Astrocyte of the cerebellum (primary cell): ENCODE results near the gene TMC4.
"Not testable (repeated sequence)": the region's sequence is repeated elsewhere in the genome, so short reads cannot be mapped to it uniquely, and the experiment has no call there.

Source experiments
- DNase-seq: peaks from one replicate; pipeline ENCODE4 v3.0.0-alpha.2; 2011; ENCODE audit warnings: low read depth
- H3K4me3 ChIP-seq: 2 replicates; pipeline ENCODE4 v1.5.1; 2011; ENCODE audit warnings: mild to moderate bottlenecking, low read depth, low read length, moderate library complexity
- CTCF ChIP-seq: IDR thresholded peaks from 2 replicates; pipeline ENCODE4 v1.5.1; 2012; ENCODE audit warnings: low read length, low read depth, moderate library complexity, mild to moderate bottlenecking; ENCODE audit errors: missing control alignments
- in situ Hi-C: cut with HindIII; loops from 2 replicates; pipeline ENCODE4 v1.10.0; 2017; ENCODE audit warnings: low sequenced_read_pairs

TMC4 gene

DNA sequence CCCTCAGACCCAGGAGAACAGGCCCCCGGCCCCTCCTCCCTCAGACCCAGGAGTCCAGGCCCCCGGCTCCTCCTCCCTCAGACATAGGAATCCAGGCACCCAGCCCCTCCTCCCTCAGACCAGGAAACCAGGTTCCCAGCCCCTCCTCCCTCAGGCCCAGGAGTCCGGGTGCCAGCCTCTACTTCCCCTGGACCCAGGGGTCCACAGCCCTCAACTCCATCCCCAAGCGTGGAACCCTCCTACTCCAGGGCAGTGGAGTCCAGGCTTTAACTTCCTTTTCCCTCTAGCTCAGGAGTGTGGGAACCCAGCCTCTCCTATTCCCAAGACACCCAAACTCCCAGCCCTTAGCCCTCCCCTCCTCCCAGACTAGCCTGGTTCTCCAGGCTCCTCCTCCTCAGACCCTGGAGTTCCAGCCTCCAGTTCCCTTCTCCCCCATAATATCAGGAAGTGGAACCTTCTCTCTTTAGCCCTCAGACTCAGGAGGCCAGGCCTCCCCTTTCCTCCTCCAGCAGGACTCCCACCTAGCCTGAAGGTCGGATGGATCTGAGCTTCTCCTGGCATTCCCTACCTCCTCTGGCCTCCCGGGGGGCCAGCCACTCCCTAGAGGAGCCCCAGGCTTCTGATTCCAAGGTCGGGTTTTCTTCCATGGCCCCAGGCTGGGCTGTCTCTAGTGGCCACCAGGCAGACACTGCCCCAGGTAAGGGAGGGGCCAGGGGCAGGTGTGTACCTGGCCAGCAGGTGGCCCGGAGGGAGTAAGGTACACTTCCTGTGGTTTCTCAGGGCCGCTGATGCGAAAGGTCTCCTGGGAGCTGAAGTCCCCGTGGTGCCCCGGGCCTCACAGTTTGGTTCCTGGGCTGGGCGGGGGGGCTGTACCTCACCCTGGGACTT lies at the start of gene TMC4:
TMC4 (minus strand) TSS at position 690 of the 888 bp plus-strand sequence; CDS start at position 647, 43 bp downstream.
- no peak within 1 kb of the TSS for H3K4me3 ChIP-seq
- in situ Hi-C loops = no loop called here
- DNase-seq = no peak
- TF ChIP-seq CTCF = no peak

DNA sequence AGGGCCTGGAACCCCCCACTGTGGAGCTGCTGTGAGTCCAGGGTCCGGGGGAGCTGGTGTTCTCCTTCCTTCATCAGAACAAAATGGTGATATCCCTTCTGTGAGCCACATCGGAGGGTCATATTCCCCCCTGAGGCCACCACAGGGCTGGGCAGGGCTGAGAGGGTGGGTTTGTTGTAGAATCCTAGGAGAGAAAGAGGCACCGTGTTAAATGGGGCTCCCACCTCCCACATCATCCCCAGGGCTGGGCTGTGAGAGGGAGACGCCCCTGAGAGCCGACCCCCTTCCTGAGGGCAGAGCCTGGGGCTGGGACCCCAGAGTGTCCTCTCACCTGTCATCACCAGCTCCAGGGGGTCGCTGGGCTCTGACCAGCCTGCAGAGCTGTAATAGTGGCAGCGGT lies 49.0 kb upstream of the TMC4 start:
- H3K4me3 ChIP-seq, in situ Hi-C loops, DNase-seq: not testable (repeated sequence)

DNA sequence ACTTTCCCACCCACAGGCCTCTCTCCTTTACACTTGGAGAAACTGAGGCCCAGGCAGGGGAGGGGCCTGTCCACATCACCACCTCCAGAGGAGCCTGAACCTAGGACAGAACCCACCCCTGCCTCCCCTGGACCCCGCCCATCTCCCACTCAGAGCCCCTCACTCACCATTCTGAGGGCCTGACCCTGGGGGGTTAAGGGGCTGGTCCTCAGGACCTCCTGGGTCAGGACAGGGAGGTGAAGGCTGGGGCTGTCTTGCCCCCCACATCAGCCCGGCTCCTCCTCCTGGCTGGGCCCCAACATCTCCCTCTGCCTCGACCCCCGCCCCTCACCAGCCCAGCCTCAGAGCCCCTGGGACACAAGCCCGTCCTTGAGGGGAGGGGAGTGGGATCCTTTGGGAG lies 46.7 kb upstream of the TMC4 start:
- DNase-seq, in situ Hi-C loops, H3K4me3 ChIP-seq: not testable (repeated sequence)

DNA sequence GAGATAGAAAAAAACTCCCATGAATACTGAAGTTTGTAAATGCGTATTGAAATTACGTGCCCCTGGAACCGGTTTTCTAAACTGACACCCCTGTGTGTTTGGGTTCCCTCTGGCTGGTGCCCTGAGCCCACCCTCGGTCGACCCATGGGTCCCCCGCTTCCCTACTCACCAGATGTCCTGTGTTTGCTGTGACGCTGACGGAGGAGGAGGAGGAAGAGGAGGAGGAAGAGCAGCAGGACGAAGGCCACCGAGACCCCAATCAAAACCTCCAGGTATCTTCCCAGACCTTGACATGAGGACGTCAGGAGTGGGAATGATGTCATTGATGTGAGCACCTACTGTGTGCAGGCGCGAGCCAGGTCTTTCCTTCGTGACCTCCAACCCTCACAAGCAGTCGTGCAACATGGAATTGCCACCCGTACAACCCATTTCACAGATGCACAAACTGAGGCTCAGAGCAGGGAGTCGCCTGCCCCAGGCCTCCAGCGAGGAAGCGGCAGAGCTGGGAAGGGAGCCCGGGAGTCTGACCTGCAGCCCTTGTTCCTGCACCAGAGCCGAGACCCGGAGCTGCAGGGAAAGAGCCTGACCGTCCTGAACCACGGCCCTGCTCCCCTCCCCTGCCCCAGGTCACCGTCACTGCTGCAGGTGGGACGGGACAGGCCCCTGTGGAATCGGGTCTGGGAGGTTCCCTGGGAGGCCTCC lies 46.2 kb upstream of the TMC4 start:
- no peak overlapping the region for H3K4me3 ChIP-seq
- in situ Hi-C loops = no loop called here

GRCh38 chr19:54218259-54218658 lies 45.3 kb upstream of the TMC4 start:
- no peak for DNase-seq
- in situ Hi-C loops = no loop called here
- no peak for TF ChIP-seq CTCF
- H3K4me3 ChIP-seq = no peak overlapping the region

More for the DNA sequence above, 46.2 kb upstream of the TMC4 start:
- no peak for TF ChIP-seq CTCF
- no peak for DNase-seq

- H3K4me3 ChIP-seq, DNase-seq, in situ Hi-C loops: not testable (repeated sequence)
These were observed 44.7 kb upstream of the TMC4 start for GRCh38 chr19:54217517-54218247.

GRCh38 chr19:54216869-54217268 lies 43.9 kb upstream of the TMC4 start:
- in situ Hi-C loops = no loop called here
- no peak for TF ChIP-seq CTCF
- DNase-seq = no peak
- H3K4me3 ChIP-seq = no peak overlapping the region

DNA sequence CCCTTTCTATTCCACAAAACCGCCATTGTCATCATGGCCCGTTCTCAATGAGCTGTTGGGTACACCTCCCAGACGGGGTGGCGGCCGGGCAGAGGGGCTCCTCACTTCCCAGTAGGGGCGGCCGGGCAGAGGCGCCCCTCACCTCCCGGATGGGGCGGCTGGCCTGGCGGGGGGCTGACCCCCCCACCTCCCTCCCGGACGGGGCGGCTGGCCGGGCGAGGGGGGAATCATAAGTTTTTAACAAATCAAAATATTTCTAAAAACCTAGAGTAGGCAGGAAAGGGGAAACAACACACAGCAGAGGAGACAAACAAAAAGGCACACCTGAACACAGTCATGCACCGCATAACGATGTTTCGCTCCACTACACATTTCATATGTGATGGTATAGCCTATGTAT lies 41.8 kb upstream of the TMC4 start:
- DNase-seq = not testable (repeated sequence)

DNA sequence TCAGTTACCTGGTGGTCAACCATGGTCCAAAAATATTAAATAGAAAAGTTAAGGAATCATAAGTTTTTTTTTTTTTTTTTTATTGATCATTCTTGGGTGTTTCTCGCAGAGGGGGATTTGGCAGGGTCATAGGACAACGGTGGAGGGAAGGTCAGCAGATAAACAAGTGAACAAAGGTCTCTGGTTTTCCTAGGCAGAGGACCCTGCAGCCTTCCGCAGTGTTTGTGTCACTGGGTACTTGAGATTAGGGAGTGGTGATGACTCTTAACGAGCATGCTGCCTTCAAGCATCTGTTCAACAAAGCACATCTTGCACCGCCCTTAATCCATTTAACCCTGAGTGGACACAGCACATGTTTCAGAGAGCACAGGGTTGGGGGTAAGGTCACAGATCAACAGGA lies 41.3 kb upstream of the TMC4 start:
- H3K4me3 ChIP-seq, DNase-seq, in situ Hi-C loops: not testable (repeated sequence)

More for the DNA sequence above, 41.8 kb upstream of the TMC4 start:
- in situ Hi-C loops, H3K4me3 ChIP-seq: not testable (repeated sequence)
